Gastrocnemius medialis (tissue), 4 donors: Measurements from ENCODE around the gene CNNM2. TPM values are rescaled to one million over a fixed set of nuclear protein-coding genes. Genes with fewer than 3 reads are reported as not detected.

ENCODE experiments used
- ATAC-seq, 2 donors: fragments of 150-250 bp; one replicate each; pipeline ENCODE4 v1.9.1; 2016
- DNase-seq, 2 donors: peaks; one replicate each; pipeline ENCODE4 v3.0.0-alpha.2; 2019
- H3K27ac ChIP-seq, 4 donors: fragments of 200-600 bp; sonication (generic); 1 replicate in 1 of 4; 2 replicates in 3 of 4; pipeline ENCODE4 v1.5.1; 2016 to 2018; ENCODE audit warnings: mild to moderate bottlenecking in 2 of 4, moderate library complexity in 1 of 4
- H3K27me3 ChIP-seq, 3 donors: fragments of 200-600 bp; sonication (generic) in 2 of 3; 1 replicate in 1 of 3; 2 replicates in 2 of 3; pipeline versions ENCODE4 v1.5.1 to v1.6.0; 2016 to 2019; ENCODE audit warnings: mild to moderate bottlenecking in 1 of 3, moderate library complexity in 1 of 3
- H3K36me3 ChIP-seq, 2 donors: fragments of 200-600 bp; sonication (generic) in 1 of 2; one replicate each; pipeline ENCODE4 v1.5.1; 2017 to 2018
- H3K4me1 ChIP-seq, 2 donors: fragments of 200-600 bp; sonication (generic) in 1 of 2; one replicate each; pipeline ENCODE4 v1.5.1; 2016 to 2017; ENCODE audit warnings: mild to moderate bottlenecking in 2 of 2
- H3K4me3 ChIP-seq, 4 donors: fragments of 200-600 bp; sonication (generic) in 3 of 4; 1 replicate in 1 of 4; 2 replicates in 3 of 4; pipeline ENCODE4 v1.5.1; 2016 to 2019; ENCODE audit warnings: mild to moderate bottlenecking in 2 of 4
- H3K9me3 ChIP-seq, 3 donors: fragments of 200-600 bp; sonication (generic) in 2 of 3; 1 replicate in 1 of 3; 2 replicates in 2 of 3; pipeline ENCODE4 v1.5.1; 2016 to 2019
- POLR2A ChIP-seq, 2 donors: fragments of 450-650 bp; IDR thresholded peaks; one replicate each; pipeline ENCODE4 v1.6.1; 2017; ENCODE audit warnings: antibody characterized with exemption in 2 of 2, mild to moderate bottlenecking in 2 of 2, moderate library complexity in 2 of 2
- in situ Hi-C, 4 donors: fragments of 200-750 bp; cut with MboI; loops; one replicate each; pipeline versions ENCODE4 v1.15.0 to v1.8.0; 2017; ENCODE audit warnings: low sequenced_read_pairs in 4 of 4
- intact Hi-C: fragments of 100-400 bp; cut with DNase I; formaldehyde crosslinking; loops from one replicate; pipeline ENCODE4 v1.15.1; 2023; ENCODE audit warnings: low total_unique reads
- total RNA-seq, 4 donors: library from RNA; depleted of rRNA; stranded (reverse); fragments of >200 nt; gene quantifications; one replicate each; pipeline versions ENCODE4 v1.1.0 to v1.2.3, GENCODE V29; 2016
- TF ChIP-seq, protein P1 (sequence below), 5 experiments: fragments of 450-650 bp in 3 of 5; fragments of 200-600 bp in 2 of 5; sonication (generic) in 2 of 5; IDR thresholded peaks in 4 of 5; conservative IDR thresholded peaks in 1 of 5; 1 replicate in 4 of 5; 2 replicates in 1 of 5; pipeline ENCODE4 v1.5.1; 2016 to 2019; ENCODE audit warnings: antibody characterized with exemption in 5 of 5, mild to moderate bottlenecking in 3 of 5, moderate library complexity in 3 of 5

Gene CNNM2
- total RNA-seq, result 1 to 10 TPM; 1.1 to 3.2 (median 2.0) TPM

DNA sequence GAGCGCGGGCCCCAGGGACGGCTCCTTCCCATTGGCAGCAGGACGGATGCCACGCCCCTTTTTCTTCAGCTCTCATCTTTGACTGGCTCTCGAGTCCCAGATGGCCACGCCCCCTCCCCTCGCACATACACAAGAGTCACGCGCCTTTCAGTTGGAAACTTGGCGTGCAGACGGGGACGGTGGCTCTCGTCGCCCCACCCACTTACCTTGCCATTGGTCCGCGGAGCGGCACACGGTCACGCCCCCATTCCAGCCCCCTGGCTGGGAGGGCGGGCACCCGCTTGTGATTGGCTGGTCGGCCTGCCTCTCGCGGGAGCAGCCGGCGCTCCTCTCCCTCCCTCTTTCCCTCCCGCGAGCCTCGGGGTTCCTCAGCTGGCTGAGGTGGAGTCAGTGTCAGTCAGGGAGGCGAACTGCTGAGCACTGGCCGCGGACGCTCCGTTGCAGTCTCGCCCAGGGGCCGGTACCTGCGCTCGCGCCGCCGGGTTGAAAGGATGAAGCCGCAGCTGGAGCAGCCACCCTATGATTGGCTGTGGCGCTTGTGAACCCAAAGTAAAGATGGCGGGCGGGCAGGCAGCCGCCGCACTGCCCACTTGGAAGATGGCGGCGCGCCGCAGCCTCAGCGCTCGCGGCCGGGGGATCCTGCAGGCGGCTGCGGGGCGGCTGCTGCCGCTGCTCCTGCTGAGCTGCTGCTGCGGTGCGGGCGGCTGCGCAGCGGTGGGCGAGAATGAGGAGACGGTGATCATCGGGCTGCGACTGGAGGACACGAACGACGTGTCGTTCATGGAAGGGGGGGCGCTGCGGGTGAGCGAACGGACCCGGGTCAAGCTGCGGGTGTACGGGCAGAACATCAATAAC lies at the start of gene CNNM2:
TSS of gene CNNM2 (plus strand) at position 333 of the 855 bp plus-strand sequence. CDS start at position 520, 187 bp downstream.
- H3K36me3 ChIP-seq, result no peaks in the 10 kb centered on the region
- H3K4me3 ChIP-seq, result peak within 1 kb of the TSS; percentile 80 to 95 (median 92)
- H3K9me3 ChIP-seq, result no peaks in the 10 kb centered on the region
- in situ Hi-C loops (loop anchor here (5.0 kb wide), 1 partner anchor 324 kb away; no protein-coding TSS in a partner anchor), intact Hi-C loops (loop anchor here (1.0 to 5.0 kb wide), 7 partner anchors 151 to 479 kb away; partner anchors contain the start of genes ACTR1A, ATP5MK, NT5C2 and PDCD11)
- peaks cover 30 to 32% of the 10 kb centered on the region in 2 donors for H3K4me1 ChIP-seq
- no peaks in the 10 kb centered on the region for H3K27me3 ChIP-seq
- ATAC-seq, result peak; percentile 88 to 90
- TF ChIP-seq, protein P1, sequence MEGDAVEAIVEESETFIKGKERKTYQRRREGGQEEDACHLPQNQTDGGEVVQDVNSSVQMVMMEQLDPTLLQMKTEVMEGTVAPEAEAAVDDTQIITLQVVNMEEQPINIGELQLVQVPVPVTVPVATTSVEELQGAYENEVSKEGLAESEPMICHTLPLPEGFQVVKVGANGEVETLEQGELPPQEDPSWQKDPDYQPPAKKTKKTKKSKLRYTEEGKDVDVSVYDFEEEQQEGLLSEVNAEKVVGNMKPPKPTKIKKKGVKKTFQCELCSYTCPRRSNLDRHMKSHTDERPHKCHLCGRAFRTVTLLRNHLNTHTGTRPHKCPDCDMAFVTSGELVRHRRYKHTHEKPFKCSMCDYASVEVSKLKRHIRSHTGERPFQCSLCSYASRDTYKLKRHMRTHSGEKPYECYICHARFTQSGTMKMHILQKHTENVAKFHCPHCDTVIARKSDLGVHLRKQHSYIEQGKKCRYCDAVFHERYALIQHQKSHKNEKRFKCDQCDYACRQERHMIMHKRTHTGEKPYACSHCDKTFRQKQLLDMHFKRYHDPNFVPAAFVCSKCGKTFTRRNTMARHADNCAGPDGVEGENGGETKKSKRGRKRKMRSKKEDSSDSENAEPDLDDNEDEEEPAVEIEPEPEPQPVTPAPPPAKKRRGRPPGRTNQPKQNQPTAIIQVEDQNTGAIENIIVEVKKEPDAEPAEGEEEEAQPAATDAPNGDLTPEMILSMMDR (IDR thresholded peaks at IDR 0.05 in 4 of 5, conservative IDR thresholded peaks at IDR 0.05 in 1 of 5), result no peak
- TF ChIP-seq POLR2A (IDR thresholded peaks at IDR 0.05), result peak; percentile 57 to 65
- H3K27ac ChIP-seq, result peak within 1 kb of the TSS; percentile 96 to 98 (median 96)
- peak; percentile 100 for DNase-seq

DNA sequence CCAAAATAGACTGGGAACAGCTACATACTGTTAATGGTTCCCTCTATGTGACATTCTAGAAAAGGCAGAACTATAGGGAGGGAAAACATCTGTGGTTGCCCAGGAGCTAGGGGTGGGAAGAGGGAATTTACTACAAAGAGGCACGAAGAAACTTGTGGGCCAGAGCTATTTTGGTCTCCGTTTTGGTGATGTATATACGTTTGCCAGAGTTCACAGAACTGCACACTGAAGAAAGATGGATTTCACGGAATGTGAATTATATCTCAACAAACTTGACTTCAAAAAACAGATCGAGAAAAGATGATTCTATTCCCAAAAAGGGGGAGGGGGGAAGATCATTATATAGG lies 49.2 kb upstream of the CNNM2 start:
- Histone ChIP-seq H3K27ac (peak overlapping the region; percentile 52 to 63 (median 59)), H3K4me1 (peaks cover 0 to 10% of the 10 kb centered on the region in 2 donors), H3K27me3 (no peaks in the 10 kb centered on the region), H3K9me3 (no peaks in the 10 kb centered on the region), H3K4me3 (peak overlapping the region; percentile 62 to 84 (median 68)), H3K36me3 (peaks cover 0 to 5% of the 10 kb centered on the region in 2 donors)
- intact Hi-C loops, result no loop called here
- no peak for TF ChIP-seq POLR2A (IDR thresholded peaks at IDR 0.05)
- TF ChIP-seq, protein P1 (IDR thresholded peaks at IDR 0.05 in 4 of 5, conservative IDR thresholded peaks at IDR 0.05 in 1 of 5), result no peak
- ATAC-seq (no peak), DNase-seq (no peak)
- in situ Hi-C loops, result no loop called here

DNA sequence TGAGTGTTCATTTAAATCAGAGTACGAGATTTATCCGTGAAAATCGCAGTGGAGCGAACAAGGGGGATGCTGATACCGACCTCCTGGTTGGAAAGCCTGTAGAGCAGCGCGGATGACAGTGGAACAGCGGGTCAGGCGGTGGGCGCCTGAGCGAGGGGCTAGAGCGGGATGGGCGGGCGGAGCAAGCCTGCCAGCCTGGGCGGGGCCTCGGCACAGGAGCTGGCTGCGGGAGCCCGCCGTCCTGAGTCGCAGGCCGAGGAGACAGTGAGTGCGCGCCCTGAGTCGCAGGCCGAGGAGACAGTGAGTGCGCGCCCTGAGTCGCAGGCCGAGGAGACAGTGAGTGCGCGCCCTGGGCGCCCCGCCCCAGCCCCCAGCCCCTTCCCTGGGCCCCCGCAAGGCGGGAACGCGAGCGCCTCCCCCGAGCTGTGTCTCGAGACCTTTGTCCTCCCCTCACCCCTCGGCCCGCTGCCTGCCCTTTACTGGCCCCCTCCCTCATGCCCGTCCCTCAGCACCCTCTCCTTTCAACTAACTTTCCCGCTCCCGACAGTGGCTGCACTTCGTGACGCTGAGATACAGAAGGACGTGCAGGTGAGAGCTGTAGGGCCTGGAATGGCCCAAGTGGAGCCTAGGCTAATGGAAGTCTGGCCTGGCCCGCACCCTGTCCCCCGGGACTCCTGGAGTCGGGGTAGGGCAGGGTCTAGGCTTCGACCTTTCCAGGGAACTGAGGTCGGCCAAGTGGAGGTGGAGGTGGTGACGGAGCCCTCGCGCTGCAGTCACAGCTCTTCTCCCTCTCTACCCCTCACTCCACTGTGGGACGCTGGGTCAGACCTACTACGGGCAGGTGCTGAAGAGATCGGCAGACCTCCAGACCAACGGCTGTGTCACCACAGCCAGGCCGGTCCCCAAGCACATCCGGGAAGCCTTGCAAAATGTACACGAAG lies 48.6 kb upstream of the CNNM2 start, which contains the start of gene AS3MT:
TSS of gene AS3MT (plus strand) at position 213 of the 941 bp plus-strand sequence. CDS start at position 336, 123 bp downstream.
- DNase-seq (peak in 1 of 2 donors; percentile 24), ATAC-seq (peak; percentile 54 to 68)
- TF ChIP-seq, protein P1 (IDR thresholded peaks at IDR 0.05 in 4 of 5, conservative IDR thresholded peaks at IDR 0.05 in 1 of 5), result no peak
- no peak for TF ChIP-seq POLR2A (IDR thresholded peaks at IDR 0.05)
- in situ Hi-C loops (no loop called here), intact Hi-C loops (no loop called here)
- H3K4me1 ChIP-seq, result peaks cover 0 to 10% of the 10 kb centered on the region in 2 donors
- peak within 1 kb of the TSS; percentile 52 to 63 (median 59) for H3K27ac ChIP-seq
- peak within 1 kb of the TSS; percentile 62 to 84 (median 68) for H3K4me3 ChIP-seq
- no peaks in the 10 kb centered on the region for H3K36me3 ChIP-seq
- H3K27me3 ChIP-seq, result no peaks in the 10 kb centered on the region
- no peaks in the 10 kb centered on the region for H3K9me3 ChIP-seq

DNA sequence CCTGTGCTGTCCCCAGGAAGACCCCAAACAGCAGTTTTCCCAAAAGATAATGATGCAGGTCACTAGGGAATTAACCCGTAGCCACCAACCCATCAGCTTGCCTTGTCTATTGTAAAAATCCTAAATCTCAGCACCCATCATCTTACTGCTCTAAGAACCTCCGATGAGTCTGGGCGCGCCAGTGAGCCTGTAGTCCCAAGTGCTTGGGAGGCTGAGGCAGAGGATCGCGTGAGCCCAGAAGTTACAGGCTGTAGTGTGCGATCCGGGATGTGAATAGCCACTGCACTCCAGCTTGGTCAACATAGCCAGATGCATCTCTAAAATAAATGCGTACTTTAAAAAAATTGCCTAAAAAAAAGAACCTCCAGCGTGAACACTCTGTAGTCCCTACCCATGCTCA lies 47.9 kb upstream of the CNNM2 start:
- no peak for TF ChIP-seq POLR2A (IDR thresholded peaks at IDR 0.05)
- TF ChIP-seq, protein P1 (IDR thresholded peaks at IDR 0.05 in 4 of 5, conservative IDR thresholded peaks at IDR 0.05 in 1 of 5), result no peak
- Histone ChIP-seq H3K36me3 (no peaks in the 10 kb centered on the region), H3K27me3 (no peaks in the 10 kb centered on the region), H3K9me3 (no peaks in the 10 kb centered on the region), H3K4me1 (peaks cover 0 to 10% of the 10 kb centered on the region in 2 donors), H3K27ac (no peak overlapping the region), H3K4me3 (peak overlapping the region; percentile 62 to 84 (median 68))
- ATAC-seq (no peak), DNase-seq (no peak)
- intact Hi-C loops, result no loop called here
- in situ Hi-C loops, result no loop called here
